NCI-H82 treated with DMSO at 0.1 percent for 48 hours (cell line): ENCODE data around the gene MAML2.

Experiments used
- DNase-seq: peaks from one replicate; lab custom pipeline; 2025; ENCODE audit not compliant: unreplicated experiment; lab: John Stamatoyannopoulos, UW

MAML2 gene

DNA sequence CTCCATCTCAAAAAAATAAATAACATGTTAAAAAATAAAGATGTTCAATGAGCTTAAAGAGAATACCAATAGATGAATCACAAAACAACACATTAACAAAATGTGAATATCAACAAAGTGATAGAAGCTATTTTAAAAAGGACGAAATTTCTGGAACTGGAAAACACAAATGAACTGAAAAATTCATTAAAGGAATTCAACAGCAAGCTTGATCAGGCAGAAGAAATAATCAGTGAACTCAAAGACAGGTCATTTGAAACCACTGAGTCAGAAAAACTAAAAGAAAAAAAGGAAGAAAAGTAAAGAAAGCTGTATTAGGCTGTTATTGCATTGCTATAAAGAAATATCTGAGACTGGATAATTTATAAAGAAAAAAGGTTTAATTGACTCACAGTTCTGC is 412.0 kb downstream of the MAML2 start:
- no peak for DNase-seq

- DNase-seq = no peak
Observed at GRCh38 chr11:95926726-95927125, 416.3 kb downstream of the MAML2 start.
